Glutamatergic neuron (in vitro differentiated cells): ENCODE measurements around the gene ARID1B. TPM values are rescaled to one million over a fixed set of nuclear protein-coding genes. Genes with fewer than 3 reads are reported as not detected.

Experiments used
- DNase-seq: peaks from one replicate; pipeline ENCODE4 v3.0.0; 2022
- H3K27ac Mint-ChIP-seq: one replicate; pipeline ENCODE4 v1.8.0; 2020; ENCODE audit warnings: mild to moderate bottlenecking, mixed read lengths, inconsistent platforms; ENCODE audit not compliant: unreplicated experiment
- H3K27me3 Mint-ChIP-seq: one replicate; pipeline ENCODE4 v1.8.0; 2020; ENCODE audit warnings: mild to moderate bottlenecking, moderate library complexity, mixed read lengths, inconsistent platforms; ENCODE audit not compliant: unreplicated experiment
- H3K36me3 Mint-ChIP-seq: one replicate; pipeline ENCODE4 v1.8.0; 2020; ENCODE audit warnings: mild to moderate bottlenecking, mixed read lengths, inconsistent platforms; ENCODE audit not compliant: unreplicated experiment
- H3K4me1 Mint-ChIP-seq: one replicate; pipeline ENCODE4 v1.8.0; 2020; ENCODE audit warnings: mild to moderate bottlenecking, low read depth, mixed read lengths, inconsistent platforms; ENCODE audit not compliant: unreplicated experiment
- H3K4me3 Mint-ChIP-seq: one replicate; pipeline ENCODE4 v1.8.0; 2020; ENCODE audit warnings: mild to moderate bottlenecking, mixed read lengths, inconsistent platforms; ENCODE audit not compliant: unreplicated experiment
- H3K9me3 Mint-ChIP-seq: one replicate; pipeline ENCODE4 v1.8.0; 2020; ENCODE audit warnings: mild to moderate bottlenecking, moderate library complexity, mixed read lengths, inconsistent platforms; ENCODE audit not compliant: unreplicated experiment
- CTCF ChIP-seq: fragments of 200-600 bp; sonication (generic); IDR thresholded peaks from one replicate; pipeline ENCODE4 v1.5.0; 2021; ENCODE audit not compliant: partially characterized antibody, unreplicated experiment
- total RNA-seq: library from RNA; stranded (reverse); fragmentation: NEBNext Ultra II Directional; extraction: Animal tissue kit (Norgen Biotek cat#: 25700); gene quantifications from one replicate; pipeline ENCODE4 v1.2.1, GENCODE V29; 2021; ENCODE audit not compliant: unreplicated experiment

The ARID1B gene
- total RNA-seq, 1 donor from 2014 or later = 202 TPM

- Mint-ChIP-seq H3K4me3 (no peak overlapping the region), H3K4me1 (peaks cover 28% of the 10 kb centered on the region), H3K27me3 (no peaks in the 10 kb centered on the region), H3K36me3 (no peaks in the 10 kb centered on the region), H3K27ac (no peak overlapping the region), H3K9me3 (peaks cover 3% of the 10 kb centered on the region)
- no peak for TF ChIP-seq CTCF
- DNase-seq = no peak
Observed at GRCh38 chr6:156830126-156830525, 52.9 kb downstream of the ARID1B start.

DNA sequence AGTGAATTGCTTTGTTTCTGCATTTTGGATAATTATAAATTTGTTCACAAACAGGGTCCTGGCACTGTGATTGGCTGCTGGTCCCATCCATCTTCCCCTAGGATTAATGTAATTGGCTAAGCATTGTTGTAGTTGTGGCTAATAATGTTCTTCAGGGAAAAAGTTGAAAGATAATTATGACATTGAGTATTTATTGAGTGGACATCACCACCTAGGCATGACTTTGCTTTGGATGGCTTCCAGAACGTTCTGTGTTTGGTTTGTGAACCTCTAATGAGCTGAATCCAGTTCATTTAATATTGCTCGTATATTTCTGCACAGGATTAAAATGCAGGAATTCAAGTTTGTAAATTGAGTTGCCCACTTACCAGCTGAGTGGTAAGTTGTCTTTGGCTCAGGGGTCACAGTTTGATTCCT is 55.1 kb downstream of the ARID1B start:
- Mint-ChIP-seq H3K4me1 (peaks cover 17% of the 10 kb centered on the region), H3K9me3 (peaks cover 3% of the 10 kb centered on the region), H3K4me3 (no peak overlapping the region), H3K27me3 (no peaks in the 10 kb centered on the region), H3K27ac (no peak overlapping the region), H3K36me3 (no peaks in the 10 kb centered on the region)
- no peak for TF ChIP-seq CTCF
- peak; percentile 48 for DNase-seq

GRCh38 chr6:156832669-156833068 is 55.5 kb downstream of the ARID1B start:
- no peak overlapping the region for H3K27ac Mint-ChIP-seq
- TF ChIP-seq CTCF = no peak
- peaks cover 14% of the 10 kb centered on the region for H3K4me1 Mint-ChIP-seq
- H3K4me3 Mint-ChIP-seq = no peak overlapping the region
- H3K27me3 Mint-ChIP-seq = no peaks in the 10 kb centered on the region
- H3K36me3 Mint-ChIP-seq = no peaks in the 10 kb centered on the region
- no peak for DNase-seq
- H3K9me3 Mint-ChIP-seq = peaks cover 1% of the 10 kb centered on the region

- no peak for DNase-seq
- no peaks in the 10 kb centered on the region for H3K27me3 Mint-ChIP-seq
- no peak for TF ChIP-seq CTCF
- H3K4me3 Mint-ChIP-seq = no peak overlapping the region
- H3K27ac Mint-ChIP-seq = no peak overlapping the region
- no peaks in the 10 kb centered on the region for H3K36me3 Mint-ChIP-seq
- H3K9me3 Mint-ChIP-seq = no peaks in the 10 kb centered on the region
- H3K4me1 Mint-ChIP-seq = peaks cover 9% of the 10 kb centered on the region
Observed at GRCh38 chr6:156833755-156834154, 56.6 kb downstream of the ARID1B start.

DNA sequence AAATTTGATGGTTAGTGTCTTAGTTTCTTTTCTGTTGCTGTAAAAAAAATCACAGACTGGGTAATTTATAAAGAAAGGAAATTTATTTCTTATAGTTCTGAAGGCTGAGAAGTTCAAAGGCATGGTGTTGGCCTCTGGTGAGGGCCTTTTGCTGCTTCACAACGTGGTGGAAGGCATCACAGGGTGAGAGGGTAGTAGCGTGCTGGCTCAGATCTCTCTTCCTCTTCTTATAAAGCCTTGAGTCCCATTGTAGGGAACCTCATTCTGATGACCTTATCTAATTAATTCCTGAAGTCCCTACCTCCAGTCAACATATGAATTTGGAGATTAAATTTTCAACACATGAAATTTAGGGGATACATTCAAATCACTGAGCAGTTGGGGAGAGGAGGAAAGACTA is 62.0 kb downstream of the ARID1B start:
- Mint-ChIP-seq H3K36me3 (no peaks in the 10 kb centered on the region), H3K9me3 (peaks cover 4% of the 10 kb centered on the region), H3K27me3 (peaks cover 5% of the 10 kb centered on the region), H3K4me3 (no peak overlapping the region), H3K27ac (no peak overlapping the region), H3K4me1 (peaks cover 24% of the 10 kb centered on the region)
- DNase-seq = no peak
- TF ChIP-seq CTCF = no peak
